ENCODE results near the gene TMC2. TPM values are rescaled to one million over a fixed set of nuclear protein-coding genes. Genes with fewer than 3 reads are reported as not detected.

Gene TMC2
- total RNA-seq, 1 donor from 2014 or later = not detected

DNA sequence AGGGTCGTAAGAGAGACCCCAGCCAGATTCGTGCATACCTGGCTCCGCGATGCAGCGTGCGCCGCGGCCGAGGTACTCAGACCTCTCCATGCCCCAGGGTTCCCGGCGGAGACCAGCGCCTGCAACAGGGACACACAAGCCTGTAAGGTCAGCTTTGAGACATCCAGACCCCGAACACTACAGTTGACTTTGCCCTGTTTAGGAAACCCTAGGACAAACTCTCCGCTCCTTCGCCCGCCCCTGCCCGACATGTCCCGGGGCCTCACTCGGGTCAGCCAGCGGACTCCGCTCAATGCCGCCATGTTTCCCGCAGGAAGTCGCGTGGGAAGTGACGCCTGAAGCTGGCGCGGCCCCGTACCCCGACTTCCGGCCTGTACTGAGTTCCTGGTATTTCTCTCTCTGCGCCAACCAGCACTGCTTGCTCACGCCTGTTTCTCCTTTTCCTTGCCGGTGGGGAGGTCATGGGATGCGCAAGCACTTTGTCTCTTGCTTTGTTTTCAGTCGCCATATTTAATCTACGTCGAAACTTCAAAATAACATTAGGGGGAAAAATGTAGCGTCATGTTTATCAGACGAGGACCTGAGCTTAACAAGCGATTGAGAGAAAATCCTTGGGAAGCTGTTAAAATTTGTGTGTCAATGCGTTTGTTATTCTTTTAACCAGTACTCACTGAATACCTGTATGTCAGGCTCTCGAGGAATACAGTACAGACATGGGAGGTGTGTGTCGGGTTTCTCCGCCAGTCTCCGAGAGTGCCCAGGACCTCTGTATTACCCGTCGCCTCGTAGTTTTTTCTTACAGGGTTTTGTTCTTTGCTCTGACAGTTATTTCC, 127.7 kb downstream of the TMC2 start, which contains the start of gene IDH3B:
Gene IDH3B, minus strand, starts transcription at position 330 of the 833 bp plus-strand sequence. Its CDS starts 28 bp downstream, at position 302.
- Histone ChIP-seq H3K4me2 (peak within 1 kb of the TSS; percentile 99), H3K36me3 (no peaks in the 10 kb centered on the region), H3K9me3 (ENCODE audit: low read depth) (no peaks in the 10 kb centered on the region), H2AFZ (replicated peaks) (peak within 1 kb of the TSS; percentile 90), H4K20me1 (ENCODE audit: low read depth) (peaks cover under 1% of the 10 kb centered on the region), H3K79me2 (ENCODE audit: low read depth) (peaks cover 14% of the 10 kb centered on the region), H3K4me1 (peaks cover 5% of the 10 kb centered on the region), H3K27me3 (peaks cover 37% of the 10 kb centered on the region), H3K27ac (peak within 1 kb of the TSS; percentile 83), H3F3A (ENCODE audit: low read depth) (peaks cover 14% of the 10 kb centered on the region), H3K9ac (peak within 1 kb of the TSS; percentile 94), H3K4me3 (peak within 1 kb of the TSS; percentile 82)
- H3K4me3 Mint-ChIP-seq = peak within 1 kb of the TSS; percentile 92
- TF ChIP-seq EZH2 (IDR thresholded peaks at IDR 0.05) (peak; percentile 67), EZH2phosphoT487 (IDR thresholded peaks at IDR 0.05) (no peak)
- peaks cover 14% of the 10 kb centered on the region for H3K36me3 Mint-ChIP-seq
- H3K9me3 Mint-ChIP-seq = no peaks in the 10 kb centered on the region
- peak; percentile 92 for DNase-seq (ENCODE audit: low spot score)
- peaks cover 12% of the 10 kb centered on the region for H3K4me1 Mint-ChIP-seq
- H3K27ac Mint-ChIP-seq = peak within 1 kb of the TSS; percentile 94
- H3K27me3 Mint-ChIP-seq (ENCODE audit: insufficient read depth, low read depth) = peaks cover 5% of the 10 kb centered on the region

DNA sequence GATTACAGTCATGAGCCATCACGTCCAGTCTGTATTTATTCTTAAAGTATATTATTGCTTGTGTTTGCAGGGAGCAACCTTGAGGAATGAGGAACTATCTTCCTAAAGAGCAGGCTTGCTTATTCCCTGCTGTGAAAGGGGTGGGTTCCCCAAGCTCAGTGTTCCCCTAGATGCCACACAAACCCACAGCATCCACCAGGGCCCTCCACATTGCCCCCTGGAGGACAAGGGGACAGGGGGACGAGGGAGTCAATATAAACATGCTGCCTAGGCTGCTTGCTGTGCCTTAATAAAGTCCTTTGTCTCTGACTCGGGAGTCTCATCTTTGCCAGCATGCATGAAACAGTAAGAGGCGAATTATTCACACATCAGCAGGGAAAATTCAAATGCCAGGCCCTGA, 135.6 kb downstream of the TMC2 start:
- Mint-ChIP-seq H3K4me3 (no peak overlapping the region), H3K27me3 (ENCODE audit: insufficient read depth, low read depth) (peaks cover 3% of the 10 kb centered on the region), H3K4me1 (no peaks in the 10 kb centered on the region), H3K9me3 (no peaks in the 10 kb centered on the region), H3K27ac (no peak overlapping the region), H3K36me3 (no peaks in the 10 kb centered on the region)
- TF ChIP-seq EZH2 (IDR thresholded peaks at IDR 0.05) = no peak
- TF ChIP-seq, protein P1, sequence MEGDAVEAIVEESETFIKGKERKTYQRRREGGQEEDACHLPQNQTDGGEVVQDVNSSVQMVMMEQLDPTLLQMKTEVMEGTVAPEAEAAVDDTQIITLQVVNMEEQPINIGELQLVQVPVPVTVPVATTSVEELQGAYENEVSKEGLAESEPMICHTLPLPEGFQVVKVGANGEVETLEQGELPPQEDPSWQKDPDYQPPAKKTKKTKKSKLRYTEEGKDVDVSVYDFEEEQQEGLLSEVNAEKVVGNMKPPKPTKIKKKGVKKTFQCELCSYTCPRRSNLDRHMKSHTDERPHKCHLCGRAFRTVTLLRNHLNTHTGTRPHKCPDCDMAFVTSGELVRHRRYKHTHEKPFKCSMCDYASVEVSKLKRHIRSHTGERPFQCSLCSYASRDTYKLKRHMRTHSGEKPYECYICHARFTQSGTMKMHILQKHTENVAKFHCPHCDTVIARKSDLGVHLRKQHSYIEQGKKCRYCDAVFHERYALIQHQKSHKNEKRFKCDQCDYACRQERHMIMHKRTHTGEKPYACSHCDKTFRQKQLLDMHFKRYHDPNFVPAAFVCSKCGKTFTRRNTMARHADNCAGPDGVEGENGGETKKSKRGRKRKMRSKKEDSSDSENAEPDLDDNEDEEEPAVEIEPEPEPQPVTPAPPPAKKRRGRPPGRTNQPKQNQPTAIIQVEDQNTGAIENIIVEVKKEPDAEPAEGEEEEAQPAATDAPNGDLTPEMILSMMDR (IDR thresholded peaks at IDR 0.05) = peak; percentile 51
- no peaks in the 10 kb centered on the region for H3K4me1 ChIP-seq
- H3K79me2 ChIP-seq (ENCODE audit: low read depth) = no peaks in the 10 kb centered on the region
- H3K9ac ChIP-seq = no peak overlapping the region
- peaks cover 57% of the 10 kb centered on the region for H3K27me3 ChIP-seq
- no peak overlapping the region for H3K4me2 ChIP-seq
- H3K4me3 ChIP-seq = no peak overlapping the region
- no peaks in the 10 kb centered on the region for H3F3A ChIP-seq (ENCODE audit: low read depth)
- peak; percentile 40 for DNase-seq (ENCODE audit: low spot score)
- H3K27ac ChIP-seq = no peak overlapping the region
- no peaks in the 10 kb centered on the region for H4K20me1 ChIP-seq (ENCODE audit: low read depth)
- no peaks in the 10 kb centered on the region for H3K9me3 ChIP-seq (ENCODE audit: low read depth)
- H2AFZ ChIP-seq (replicated peaks) = no peak overlapping the region
- no peaks in the 10 kb centered on the region for H3K36me3 ChIP-seq

DNA sequence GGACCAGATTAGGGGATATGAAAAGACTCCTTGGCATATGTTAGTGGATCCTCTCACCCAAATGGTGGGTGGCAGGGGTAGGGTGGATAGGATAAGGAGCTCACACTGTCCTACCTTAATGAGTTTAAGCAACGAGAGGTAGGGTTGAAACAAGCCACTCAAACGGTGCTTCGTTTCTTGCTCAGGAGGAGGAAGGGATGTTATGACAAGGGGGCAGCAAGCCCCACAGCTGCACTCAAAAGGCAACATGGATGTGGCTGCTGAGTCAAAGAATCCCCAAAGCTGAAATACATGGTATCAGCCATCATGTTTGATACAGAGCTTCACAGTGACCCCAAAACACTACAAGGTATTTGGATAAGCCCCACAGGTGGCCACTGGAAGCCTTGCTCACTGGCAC, 136.1 kb downstream of the TMC2 start:
- H4K20me1 ChIP-seq (ENCODE audit: low read depth) = no peaks in the 10 kb centered on the region
- H3F3A ChIP-seq (ENCODE audit: low read depth) = no peaks in the 10 kb centered on the region
- no peak overlapping the region for H2AFZ ChIP-seq (replicated peaks)
- H3K9ac ChIP-seq = no peak overlapping the region
- TF ChIP-seq, protein P1 (IDR thresholded peaks at IDR 0.05) = no peak
- TF ChIP-seq EZH2 (IDR thresholded peaks at IDR 0.05) (no peak), EZH2phosphoT487 (IDR thresholded peaks at IDR 0.05) (no peak)
- H3K27ac ChIP-seq = no peak overlapping the region
- Mint-ChIP-seq H3K4me1 (no peaks in the 10 kb centered on the region), H3K36me3 (no peaks in the 10 kb centered on the region), H3K4me3 (no peak overlapping the region), H3K27me3 (ENCODE audit: insufficient read depth, low read depth) (peaks cover 3% of the 10 kb centered on the region), H3K27ac (no peak overlapping the region), H3K9me3 (no peaks in the 10 kb centered on the region)
- no peaks in the 10 kb centered on the region for H3K79me2 ChIP-seq (ENCODE audit: low read depth)
- no peaks in the 10 kb centered on the region for H3K4me1 ChIP-seq
- H3K9me3 ChIP-seq (ENCODE audit: low read depth) = no peaks in the 10 kb centered on the region
- no peak overlapping the region for H3K4me3 ChIP-seq
- H3K27me3 ChIP-seq = peaks cover 57% of the 10 kb centered on the region
- H3K4me2 ChIP-seq = no peak overlapping the region
- H3K36me3 ChIP-seq = no peaks in the 10 kb centered on the region
- no peak for DNase-seq (ENCODE audit: low spot score)

DNA sequence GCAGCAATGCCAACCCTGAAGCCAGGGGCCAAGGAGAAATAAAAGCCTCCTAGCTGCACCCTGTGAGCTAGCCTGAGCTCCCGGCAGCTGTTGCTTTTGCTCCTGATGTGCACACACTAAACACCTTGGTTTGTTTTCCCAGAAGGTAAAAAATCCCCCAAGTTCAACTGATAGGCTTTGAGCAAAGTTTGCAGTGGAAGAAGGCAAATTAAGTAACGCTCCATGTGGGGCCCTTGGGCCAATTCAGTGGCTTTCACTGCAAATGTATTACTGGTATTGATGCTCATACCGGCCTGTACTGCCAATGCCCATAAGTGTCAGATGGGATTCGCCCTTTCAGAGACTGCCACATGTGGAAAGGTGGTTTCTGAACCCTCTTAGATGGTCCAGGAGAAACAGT, 137.1 kb downstream of the TMC2 start:
- Mint-ChIP-seq H3K4me3 (no peak overlapping the region), H3K36me3 (no peaks in the 10 kb centered on the region), H3K9me3 (no peaks in the 10 kb centered on the region), H3K4me1 (no peaks in the 10 kb centered on the region), H3K27me3 (ENCODE audit: insufficient read depth, low read depth) (peaks cover 3% of the 10 kb centered on the region), H3K27ac (no peak overlapping the region)
- Histone ChIP-seq H3K27me3 (peaks cover 57% of the 10 kb centered on the region), H3K9me3 (ENCODE audit: low read depth) (no peaks in the 10 kb centered on the region), H3K4me3 (no peak overlapping the region), H3K4me1 (no peaks in the 10 kb centered on the region), H3K36me3 (no peaks in the 10 kb centered on the region), H3K27ac (no peak overlapping the region), H3K4me2 (no peak overlapping the region), H3F3A (ENCODE audit: low read depth) (no peaks in the 10 kb centered on the region), H3K79me2 (ENCODE audit: low read depth) (no peaks in the 10 kb centered on the region), H2AFZ (replicated peaks) (no peak overlapping the region), H3K9ac (no peak overlapping the region), H4K20me1 (ENCODE audit: low read depth) (no peaks in the 10 kb centered on the region)
- no peak for DNase-seq (ENCODE audit: low spot score)
- TF ChIP-seq, protein P1 (IDR thresholded peaks at IDR 0.05) = no peak
- TF ChIP-seq EZH2phosphoT487 (IDR thresholded peaks at IDR 0.05) (no peak), EZH2 (IDR thresholded peaks at IDR 0.05) (no peak)

All from neural progenitor cell (in vitro differentiated cells).